Stimulated activated CD8-positive, alpha-beta memory T cell treated with anti-CD3 and anti-CD28 coated beads, Interleukin-2, amount 100 ng/mL, for 1 hour (primary cell): ENCODE results near the gene NR1H4.
"Not testable (repeated sequence)": the region's sequence is repeated elsewhere in the genome, so short reads cannot be mapped to it uniquely, and the experiment has no call there.

Experiments used
- DNase-seq, 2 donors: peaks; one replicate each; pipeline ENCODE4 v3.0.0-alpha.2; 2020; ENCODE audit warnings: low read depth in 2 of 2

The NR1H4 gene

GRCh38 chr12:100512692-100513091 lies 39.0 kb downstream of the NR1H4 start:
- DNase-seq: no peak

GRCh38 chr12:100515968-100516367 lies 42.3 kb downstream of the NR1H4 start:
- no peak for DNase-seq

- DNase-seq: no peak
Measured at GRCh38 chr12:100518376-100518775, 44.7 kb downstream of the NR1H4 start.

GRCh38 chr12:100520048-100520769 lies 46.5 kb downstream of the NR1H4 start:
- no peak for DNase-seq

GRCh38 chr12:100521958-100522357 lies 48.3 kb downstream of the NR1H4 start:
- DNase-seq: no peak

GRCh38 chr12:100528034-100528433 lies 54.4 kb downstream of the NR1H4 start:
- DNase-seq: no peak

- no peak for DNase-seq
Measured at GRCh38 chr12:100528471-100529127, 54.9 kb downstream of the NR1H4 start.

- no peak for DNase-seq
Measured at GRCh38 chr12:100529756-100530350, 56.2 kb downstream of the NR1H4 start.

GRCh38 chr12:100533376-100533775 lies 59.7 kb downstream of the NR1H4 start:
- no peak for DNase-seq

- no peak for DNase-seq
Measured at GRCh38 chr12:100534625-100535227, 61.1 kb downstream of the NR1H4 start.

- no peak for DNase-seq
Measured at GRCh38 chr12:100539202-100539601, 65.5 kb downstream of the NR1H4 start.

GRCh38 chr12:100544165-100544564 lies 70.5 kb downstream of the NR1H4 start:
- no peak for DNase-seq

- DNase-seq: no peak
Measured at GRCh38 chr12:100545092-100545491, 71.4 kb downstream of the NR1H4 start.

- no peak for DNase-seq
Measured at GRCh38 chr12:100553936-100554335, 80.3 kb downstream of the NR1H4 start.

GRCh38 chr12:100554608-100555077 lies 81.0 kb downstream of the NR1H4 start:
- DNase-seq: no peak

- DNase-seq: no peak
Measured at GRCh38 chr12:100555722-100556121, 82.1 kb downstream of the NR1H4 start.

- no peak for DNase-seq
Measured at GRCh38 chr12:100557357-100557756, 83.7 kb downstream of the NR1H4 start.

GRCh38 chr12:100559261-100559660 lies 85.6 kb downstream of the NR1H4 start:
- DNase-seq: not testable (repeated sequence)

- no peak for DNase-seq
Measured at GRCh38 chr12:100564090-100564489, 90.4 kb downstream of the NR1H4 start.

- DNase-seq: no peak
Measured at GRCh38 chr12:100564905-100565467, 91.3 kb downstream of the NR1H4 start.

- no peak for DNase-seq
Measured at GRCh38 chr12:100565987-100566545, 92.4 kb downstream of the NR1H4 start.
